ENCODE results near the gene RYK.
"Not testable (repeated sequence)": the region's sequence is repeated elsewhere in the genome, so short reads cannot be mapped to it uniquely, and the experiment has no call there.

Gene RYK

DNA sequence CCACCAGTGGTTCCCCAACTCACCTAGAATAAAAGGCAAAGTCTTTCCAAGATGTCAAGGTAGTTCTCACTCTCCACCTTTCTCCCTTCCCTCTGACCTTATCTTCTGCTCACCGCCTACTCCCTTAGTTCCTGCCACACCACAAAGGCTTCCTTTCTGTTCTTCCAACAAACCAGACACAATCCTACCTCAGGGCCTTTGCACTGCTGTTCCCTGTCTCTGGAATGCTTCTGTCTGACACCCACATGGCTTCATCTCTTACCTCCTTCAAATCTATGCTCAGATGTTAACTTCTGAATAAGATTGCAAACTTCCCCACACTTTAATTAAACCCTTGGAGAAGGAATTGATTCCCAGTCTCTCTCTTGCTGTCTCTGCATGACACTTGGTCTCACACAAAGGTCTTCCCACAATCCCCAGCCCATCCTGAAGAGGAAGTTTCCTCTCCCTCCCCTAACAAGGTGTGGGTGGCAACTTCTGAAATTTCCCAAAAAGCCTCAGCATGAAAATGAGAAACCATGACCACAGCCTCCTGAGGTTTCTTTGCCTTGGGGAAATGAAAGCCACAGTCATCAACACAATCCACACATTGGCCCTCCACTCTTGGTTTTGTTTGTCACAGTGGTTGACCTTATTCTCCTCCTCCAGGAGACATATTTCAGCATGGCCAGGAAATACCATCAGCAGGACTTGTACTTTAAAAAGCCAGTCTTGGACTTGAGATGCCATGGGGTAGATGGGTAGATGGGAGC lies 3.0 kb upstream of the RYK start:
- no peak for DNase-seq

GRCh38 chr3:134252766-134253165 lies 2.1 kb upstream of the RYK start:
- no peak for DNase-seq

DNA sequence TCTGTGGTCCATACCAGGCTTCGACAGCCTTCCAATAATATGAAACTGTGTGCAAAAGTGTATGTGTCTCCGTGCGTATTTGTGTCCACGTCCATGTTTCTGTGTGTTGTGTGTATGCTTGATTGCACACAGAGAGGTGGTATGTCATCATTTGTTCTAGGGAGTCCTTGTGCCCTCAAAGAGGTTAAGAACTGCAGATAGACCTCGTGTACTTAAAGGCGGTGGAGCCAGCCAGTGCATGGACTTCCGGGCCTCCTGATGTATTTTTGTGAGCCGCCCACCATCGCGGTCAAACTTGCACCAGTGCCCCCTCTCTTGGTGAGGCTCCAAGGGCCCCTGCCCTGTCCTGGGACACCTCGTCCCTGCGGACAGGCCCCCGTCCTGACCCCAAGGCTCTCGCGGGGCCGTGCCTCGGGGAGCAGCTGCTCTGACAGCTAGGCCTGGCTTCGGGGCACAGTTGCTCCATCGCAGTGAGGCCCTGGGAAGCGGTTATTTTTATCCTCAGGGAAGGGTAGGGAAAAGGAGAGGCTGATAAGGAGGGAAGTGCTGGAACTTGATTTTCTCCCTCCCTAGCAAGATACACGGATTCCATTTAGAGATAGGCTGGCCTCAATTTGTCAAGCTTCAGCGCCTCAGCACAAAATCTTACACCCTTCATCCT lies 1.2 kb upstream of the RYK start:
- no peak for DNase-seq

DNA sequence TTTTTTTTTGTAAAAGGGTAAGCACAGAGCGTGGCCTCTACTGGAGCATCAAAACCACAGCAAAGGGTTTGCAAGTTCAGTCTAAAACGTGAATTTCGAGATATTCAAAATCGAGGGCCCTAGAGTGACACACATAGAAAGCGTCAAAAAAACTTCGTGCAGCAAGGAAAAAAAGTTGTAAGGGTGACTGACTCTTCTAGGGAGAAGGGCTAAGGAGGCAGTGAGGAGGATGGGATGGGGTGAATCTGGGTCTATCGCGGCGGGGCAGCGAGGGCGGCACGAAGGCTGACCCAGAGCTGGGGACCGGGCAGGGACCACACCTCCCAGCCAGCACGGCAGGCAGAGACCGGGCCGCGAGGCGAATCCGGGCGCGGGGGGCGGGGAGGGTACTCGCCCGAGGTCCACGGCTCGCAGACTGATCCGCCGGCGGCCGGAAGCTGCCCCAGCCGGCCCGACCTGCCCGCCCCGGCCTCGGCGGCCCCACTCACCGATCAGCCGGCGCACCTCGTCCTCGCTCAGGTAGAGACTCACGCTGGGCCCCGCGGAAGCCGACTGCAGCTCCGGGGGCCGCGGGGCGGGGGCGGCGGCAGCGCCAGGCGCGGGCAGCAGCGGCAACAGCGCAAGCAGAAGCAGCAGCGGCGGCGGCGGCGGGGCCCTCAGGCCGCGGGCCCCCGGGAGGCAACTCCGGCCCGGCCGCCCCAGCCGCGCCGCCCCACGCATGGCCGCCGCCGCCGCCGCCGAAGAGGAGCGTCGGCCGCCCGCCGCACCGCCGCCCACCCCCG lies 533 bp downstream of the RYK start:
- DNase-seq = no peak

DNA sequence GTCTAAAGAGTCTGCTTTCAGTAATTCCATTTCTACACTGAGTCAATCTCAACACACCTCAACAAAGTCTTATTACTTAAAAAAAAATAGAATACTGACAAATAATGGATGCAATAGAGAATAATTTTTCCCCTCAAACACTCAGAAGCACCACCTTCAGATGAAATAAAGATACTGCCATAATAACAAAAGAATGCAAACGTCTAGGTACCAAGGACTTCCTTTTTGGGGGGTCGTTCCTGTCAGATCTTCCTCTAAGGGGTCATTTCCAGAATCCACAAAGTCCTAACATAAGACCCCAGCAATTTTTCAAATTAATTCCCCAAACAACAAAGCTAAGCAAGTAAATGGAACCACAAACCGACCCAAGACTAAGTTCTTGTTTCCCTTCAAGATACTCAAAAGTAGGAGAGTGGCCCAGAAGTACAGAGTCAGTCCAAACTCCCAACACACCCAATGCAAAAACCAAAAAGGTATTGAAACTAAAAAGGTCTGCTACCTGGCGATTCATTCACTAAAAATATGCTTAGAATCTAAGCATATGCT lies 1.3 kb downstream of the RYK start:
- DNase-seq = no peak

DNA sequence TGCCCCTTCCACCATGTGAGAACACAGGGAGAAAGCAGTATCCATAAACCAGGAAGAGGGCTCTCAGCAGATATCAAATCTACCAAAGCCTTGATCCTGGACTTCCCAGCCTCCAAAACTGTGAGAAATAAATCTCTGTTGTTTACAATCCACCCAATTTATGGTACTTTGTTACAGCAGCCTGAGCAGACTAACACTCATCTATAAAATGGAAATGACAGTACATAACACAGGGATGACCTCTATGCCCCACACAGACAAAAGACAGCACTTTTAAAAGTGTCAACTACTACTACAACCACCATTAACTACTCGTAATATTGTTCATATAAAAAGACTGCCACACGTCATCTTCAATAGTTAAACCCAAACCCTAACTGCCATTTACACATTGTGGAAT lies 5.7 kb downstream of the RYK start:
- DNase-seq = no peak

DNA sequence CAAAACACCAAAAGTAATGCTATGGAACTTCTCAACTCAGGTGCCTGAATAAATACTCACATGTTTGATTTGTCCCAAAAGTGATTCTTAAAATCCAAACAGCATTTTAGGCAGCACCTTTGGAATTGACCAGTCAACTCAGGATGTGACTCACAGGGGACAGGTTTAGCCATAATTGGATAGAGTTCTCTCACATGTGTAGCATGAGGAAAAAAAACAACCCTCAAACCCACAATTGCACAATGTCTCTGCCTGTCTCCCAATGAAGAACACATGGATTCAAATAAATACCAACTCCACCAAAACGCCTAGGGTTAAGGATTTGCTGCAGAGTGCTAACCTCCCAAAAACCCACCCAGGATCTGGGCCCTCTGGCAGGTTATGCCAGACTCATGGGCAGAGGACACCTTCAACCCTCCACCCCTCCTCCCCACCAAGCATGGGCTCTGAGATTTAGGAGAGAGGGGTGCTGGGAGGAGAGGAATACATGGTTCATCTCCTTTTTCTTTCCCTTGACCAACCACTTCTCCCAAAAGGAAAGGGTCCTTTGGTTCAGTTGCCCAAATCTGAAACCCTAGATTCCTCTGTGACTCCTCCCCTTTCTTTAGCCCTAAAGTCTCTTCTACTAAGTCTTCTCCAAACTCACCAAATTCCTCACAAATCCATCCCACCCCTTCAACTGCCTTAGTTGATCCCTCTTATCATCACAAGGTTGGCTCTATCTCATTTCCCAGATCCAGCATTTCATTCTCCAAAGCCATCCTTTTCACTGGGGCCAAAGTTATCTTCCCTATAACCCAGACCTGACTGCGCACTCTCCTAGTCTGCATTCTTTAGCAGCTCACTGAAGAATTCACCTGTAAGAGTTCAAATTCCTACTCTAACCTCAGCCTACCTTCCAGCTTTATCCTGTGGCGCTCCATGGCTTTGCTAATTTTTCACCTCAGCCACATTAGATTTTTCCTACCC lies 7.7 kb downstream of the RYK start:
- DNase-seq = no peak

GRCh38 chr3:134239538-134239937 lies 11.1 kb downstream of the RYK start:
- no peak for DNase-seq

DNA sequence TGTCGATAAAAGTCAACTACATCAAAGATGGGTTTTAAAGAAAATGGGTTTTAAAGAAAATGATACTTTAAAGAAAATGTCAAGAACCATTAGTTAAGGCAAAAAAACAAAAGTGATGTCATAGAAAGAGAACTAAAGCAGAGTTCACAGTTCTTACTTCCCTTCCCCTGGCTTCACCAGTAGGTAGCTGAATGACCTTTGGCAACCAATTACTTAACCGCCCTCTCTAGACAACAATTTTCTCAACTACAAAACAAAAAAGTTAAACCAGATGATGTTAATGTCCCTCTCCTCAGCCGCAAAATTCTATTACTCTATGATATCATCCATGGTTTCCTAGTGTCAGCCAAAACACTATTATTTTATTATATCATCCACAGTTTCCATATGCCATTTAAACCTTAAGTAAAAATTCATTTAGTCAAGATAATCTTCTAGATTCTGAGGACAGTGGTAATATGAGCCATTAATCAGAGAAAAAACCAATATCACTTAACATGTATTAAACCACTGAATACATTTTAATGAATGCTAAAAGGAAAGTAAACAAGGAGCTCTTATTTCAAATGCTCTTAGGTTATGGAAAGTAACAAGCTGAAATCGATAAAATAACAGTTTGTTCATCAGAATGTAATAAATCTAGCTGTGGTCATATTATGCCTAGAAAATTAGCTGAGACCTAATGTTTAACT lies 13.1 kb downstream of the RYK start:
- DNase-seq = no peak

DNA sequence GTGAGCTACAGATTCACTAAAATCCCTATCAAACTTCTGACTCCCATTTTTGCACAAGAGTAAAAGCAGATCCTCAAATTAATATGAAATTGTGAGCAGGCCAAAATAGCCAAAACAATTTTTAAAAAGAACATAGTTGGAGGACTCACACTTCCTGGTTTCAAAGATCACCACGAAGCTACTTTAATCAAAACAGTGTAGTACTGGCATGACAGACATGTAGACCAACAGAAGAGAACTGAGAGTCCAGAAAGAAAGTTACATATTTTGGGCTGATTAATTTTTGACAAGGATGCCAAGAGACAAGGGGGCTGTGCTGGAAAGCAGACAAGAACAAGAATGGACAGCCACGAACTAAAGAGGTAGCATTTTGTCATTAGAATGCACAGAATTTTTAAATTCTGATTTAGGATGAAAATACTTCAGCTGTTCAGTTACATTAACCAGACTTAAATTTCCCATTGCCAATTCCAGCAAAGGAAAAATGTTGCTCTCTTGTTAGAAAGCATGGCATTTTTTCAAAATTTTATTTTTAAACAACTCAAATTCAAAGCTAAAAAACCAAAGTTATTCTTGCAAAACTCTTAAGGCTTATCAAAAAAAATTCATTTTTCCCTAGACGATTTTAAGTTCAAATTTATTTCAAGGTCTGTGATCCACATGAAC lies 14.0 kb downstream of the RYK start:
- DNase-seq = no peak

DNA sequence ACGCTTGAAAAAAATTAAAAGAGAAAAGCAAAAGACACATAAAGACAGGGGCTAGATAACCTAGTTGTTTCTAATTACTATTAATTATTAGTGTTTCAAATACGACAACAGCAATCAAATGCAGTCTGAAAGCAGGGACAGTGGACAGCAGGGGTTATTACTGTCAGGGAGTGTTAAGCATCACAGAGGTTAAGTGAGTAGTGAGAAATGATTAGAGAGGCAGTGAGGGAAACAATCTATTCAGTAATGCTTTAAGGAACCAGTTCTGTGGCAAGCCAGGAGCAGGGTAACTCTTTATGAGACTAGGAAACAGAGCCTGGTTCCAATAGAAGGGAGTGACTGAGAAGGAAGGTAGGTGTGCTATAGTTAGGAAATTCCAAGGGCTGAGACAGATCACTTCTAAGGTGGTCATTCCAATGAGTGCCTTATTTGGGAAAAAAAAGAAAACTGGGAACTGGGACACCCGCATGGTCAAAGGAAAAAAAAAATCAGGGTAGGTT lies 15.0 kb downstream of the RYK start:
- DNase-seq = no peak

- DNase-seq = no peak
These were observed 17.7 kb downstream of the RYK start for GRCh38 chr3:134232951-134233350.

DNA sequence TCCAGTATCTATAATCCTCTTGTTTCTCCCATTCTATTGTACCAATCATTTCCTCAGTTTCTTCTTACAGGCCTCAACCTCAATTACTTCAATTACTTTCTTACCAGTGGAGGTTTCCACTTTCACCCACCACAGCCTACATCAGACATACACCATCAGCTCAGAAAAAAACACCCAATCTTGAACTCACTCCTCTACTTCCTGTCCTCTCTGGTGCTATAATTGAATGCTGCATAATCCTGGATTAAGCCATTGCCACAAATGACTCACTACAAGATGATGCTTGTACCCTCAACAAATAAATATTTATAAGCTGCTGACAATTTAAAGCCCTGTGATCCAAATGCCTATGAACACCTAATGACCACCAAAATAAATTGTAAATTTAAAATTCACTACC lies 18.5 kb downstream of the RYK start:
- no peak for DNase-seq

- DNase-seq = no peak
These were observed 19.5 kb downstream of the RYK start for GRCh38 chr3:134231131-134231530.

- no peak for DNase-seq
These were observed 21.6 kb downstream of the RYK start for GRCh38 chr3:134229038-134229437.

- DNase-seq = no peak
These were observed 22.2 kb downstream of the RYK start for GRCh38 chr3:134228479-134228878.

DNA sequence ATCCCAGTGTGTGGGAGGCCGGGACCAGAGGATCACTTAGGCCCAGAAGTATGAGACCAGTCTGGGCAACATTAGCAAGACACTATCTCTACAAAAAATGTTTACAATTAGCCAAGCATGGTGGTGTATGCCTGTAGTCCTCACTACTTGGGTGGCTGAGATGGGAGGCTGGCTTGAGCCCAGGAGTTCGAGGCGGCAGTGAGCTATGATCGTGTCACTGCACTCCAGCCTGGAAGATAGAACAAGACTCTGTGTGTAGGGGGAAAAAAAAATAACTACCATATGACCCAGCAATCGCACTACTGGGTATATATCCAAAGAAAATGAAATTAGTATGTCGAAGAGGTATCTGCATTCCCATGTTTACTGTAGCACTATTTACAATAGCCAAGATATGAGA lies 22.6 kb downstream of the RYK start:
- DNase-seq = no peak

DNA sequence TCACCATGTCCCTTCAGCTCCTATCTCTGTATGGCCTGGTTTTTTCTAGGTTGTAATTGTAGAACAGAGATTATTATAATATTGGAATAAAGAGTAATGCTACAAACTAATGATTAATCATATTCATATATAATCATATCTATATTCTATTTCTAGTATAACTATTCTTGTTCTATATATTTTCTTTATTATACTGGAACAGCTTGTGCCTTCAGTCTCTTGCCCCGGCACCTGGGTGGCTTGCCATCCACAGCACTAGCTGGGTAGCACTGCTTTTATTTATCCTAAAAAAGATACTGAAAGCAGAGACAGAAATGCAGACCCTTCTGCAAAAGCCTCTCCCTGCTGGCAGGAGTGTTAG lies 25.9 kb downstream of the RYK start:
- DNase-seq = not testable (repeated sequence)

DNA sequence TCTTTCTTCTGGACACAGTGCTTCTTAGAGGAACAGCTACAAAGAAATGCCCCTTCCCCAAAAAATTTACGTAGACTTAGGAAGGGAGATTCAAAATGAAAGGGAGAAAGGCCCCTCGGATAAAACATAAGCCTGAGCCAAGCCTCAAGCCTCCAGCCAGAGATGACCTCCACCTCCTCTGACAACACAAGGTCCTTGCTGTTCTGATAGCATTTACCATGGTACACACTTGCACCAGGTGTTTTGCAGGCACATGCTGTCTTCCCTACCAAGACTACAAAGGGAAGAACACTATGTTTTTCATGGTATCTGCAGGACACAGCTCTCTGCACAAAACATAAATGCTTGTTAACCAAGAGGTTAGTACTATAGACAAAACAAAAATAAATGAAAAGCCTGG lies 27.8 kb downstream of the RYK start:
- DNase-seq = no peak

DNA sequence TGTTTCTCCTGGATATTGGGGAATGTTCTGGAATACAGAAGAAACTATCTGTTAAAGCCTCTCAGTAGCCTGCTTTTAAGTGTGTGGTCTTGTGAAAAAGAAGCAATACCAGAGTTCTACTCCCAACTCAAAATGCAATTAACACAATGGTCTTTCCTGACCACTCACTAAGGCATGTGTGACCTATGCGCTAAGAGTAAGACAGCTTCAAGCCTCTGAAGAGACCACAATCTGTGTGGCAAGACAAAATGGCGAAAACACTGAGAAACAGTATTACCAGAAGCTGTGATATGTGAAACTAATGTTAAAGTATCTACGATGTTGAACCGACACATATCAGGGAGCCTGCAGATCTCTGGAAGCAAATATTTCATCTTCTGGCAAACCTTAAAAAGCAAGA lies 33.8 kb downstream of the RYK start:
- DNase-seq = no peak

DNA sequence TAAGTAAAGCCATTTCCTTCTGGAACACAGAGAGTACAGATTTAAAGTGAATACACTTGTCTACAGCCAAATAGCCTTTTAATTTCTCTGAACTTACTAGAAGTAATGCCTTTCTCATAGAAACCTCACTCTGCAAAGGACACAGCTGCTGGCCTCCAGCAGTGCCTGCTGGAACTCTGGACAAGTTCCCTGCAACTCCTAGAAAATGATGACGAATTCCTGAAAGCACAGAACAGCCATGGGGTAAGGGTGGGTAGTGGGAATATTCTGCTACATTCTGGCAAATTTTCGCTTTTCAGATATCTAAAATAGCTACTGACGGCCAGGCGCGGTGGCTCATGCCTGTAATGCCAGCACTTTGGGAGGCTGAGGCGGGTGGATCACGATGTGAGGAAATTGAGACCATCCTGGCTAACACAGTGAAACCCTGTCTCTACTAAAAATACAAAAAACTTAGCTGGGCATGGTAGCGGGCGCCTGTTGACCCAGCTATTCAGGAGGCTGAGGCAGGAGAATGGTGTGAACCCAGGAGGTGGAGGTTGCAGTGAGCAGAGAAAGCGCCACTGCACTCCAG lies 34.4 kb downstream of the RYK start:
- DNase-seq = no peak

All from NCI-H2081 treated with DMSO at 0.1 percent for 48 hours (cell line).